Tibial nerve (tissue), 4 donors: ENCODE measurements around the gene ZMIZ2. TPM values are rescaled to one million over a fixed set of nuclear protein-coding genes. Genes with fewer than 3 reads are reported as not detected.
"Not testable (repeated sequence)": the region's sequence is repeated elsewhere in the genome, so short reads cannot be mapped to it uniquely, and the experiment has no call there.

Source experiments
- DNase-seq, 2 donors: peaks; one replicate each; pipeline ENCODE4 v3.0.0-alpha.2; 2019; ENCODE audit warnings: low spot score in 2 of 2
- H3K27ac ChIP-seq, 4 donors: fragments of 200-600 bp; sonication (generic) in 3 of 4; one replicate each; pipeline ENCODE4 v1.5.1; 2017 to 2019; ENCODE audit warnings: mild to moderate bottlenecking in 1 of 4
- H3K27me3 ChIP-seq, 2 donors: fragments of 200-600 bp; sonication (generic) in 1 of 2; one replicate each; pipeline versions ENCODE4 v1.5.1 to v1.6.0; 2017 to 2019
- H3K36me3 ChIP-seq, 3 donors: fragments of 200-600 bp; sonication (generic); one replicate each; pipeline ENCODE4 v1.5.1; 2018 to 2019
- H3K4me1 ChIP-seq, 4 donors: fragments of 200-600 bp; sonication (generic) in 3 of 4; one replicate each; pipeline ENCODE4 v1.5.1; 2017 to 2019
- H3K4me3 ChIP-seq, 4 donors: fragments of 200-600 bp; sonication (generic) in 3 of 4; one replicate each; pipeline ENCODE4 v1.5.1; 2017 to 2019; ENCODE audit warnings: mild to moderate bottlenecking in 1 of 4, moderate library complexity in 1 of 4
- H3K9me3 ChIP-seq, 4 donors: fragments of 200-600 bp; sonication (generic) in 3 of 4; one replicate each; pipeline ENCODE4 v1.5.1; 2017 to 2019
- CTCF ChIP-seq, 5 experiments: fragments of 200-600 bp in 3 of 5; fragments of 450-650 bp in 2 of 5; sonication (generic) in 3 of 5; IDR thresholded peaks; one replicate each; pipeline ENCODE4 v1.5.1; 2016 to 2019; ENCODE audit warnings: antibody characterized with exemption in 5 of 5, mild to moderate bottlenecking in 3 of 5, moderate library complexity in 2 of 5
- EP300 ChIP-seq, 2 donors: sonication (generic); formaldehyde crosslinking; IDR thresholded peaks; one replicate each; pipeline ENCODE4 v1.6.1; 2017; ENCODE audit warnings: antibody characterized with exemption in 2 of 2, mild to moderate bottlenecking in 1 of 2
- POLR2A ChIP-seq, 2 donors: fragments of 450-650 bp; IDR thresholded peaks; one replicate each; pipeline ENCODE4 v1.6.1; 2017; ENCODE audit warnings: antibody characterized with exemption in 2 of 2, mild to moderate bottlenecking in 2 of 2, moderate library complexity in 2 of 2
- WGBS, 2 donors: methylation state at CpG; one replicate each; pipeline ENCODE4 v1.1.5; 2018; 5-methylcytosine and 5-hydroxymethylcytosine counted together
- total RNA-seq, 4 donors: library from RNA; depleted of rRNA; stranded (reverse); fragments of >200 nt; gene quantifications; one replicate each; pipeline ENCODE4 v1.1.0, GENCODE V29; 2016

ZMIZ2 gene
- total RNA-seq, 4 donors from 2014 or later, result 24.7 to 48.9 (median 32.7) TPM

DNA sequence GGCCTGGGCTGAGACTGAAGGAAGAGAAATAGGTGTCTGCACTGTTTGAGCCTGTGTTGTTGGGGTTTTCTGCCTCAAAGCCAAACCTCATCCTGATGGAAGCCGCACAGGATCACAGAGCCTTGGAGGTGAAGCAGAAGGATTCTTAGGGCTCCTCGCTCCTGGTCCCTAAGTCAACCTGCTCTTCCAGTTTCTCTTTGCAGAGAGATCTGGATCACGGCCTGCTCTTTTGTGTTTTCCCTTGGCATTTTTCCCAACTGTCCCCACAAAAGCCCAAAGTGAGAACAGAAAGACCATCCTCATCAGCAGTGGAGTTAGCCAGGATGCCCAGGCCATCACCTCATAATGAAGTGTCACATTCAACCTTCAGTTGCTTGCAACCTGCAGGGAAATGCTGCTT is 27.6 kb downstream of the ZMIZ2 start:
- no peaks in the 10 kb centered on the region for H3K9me3 ChIP-seq
- no peaks in the 10 kb centered on the region for H3K4me1 ChIP-seq
- no peak for DNase-seq
- peaks cover 0 to 4% of the 10 kb centered on the region in 2 donors for H3K27me3 ChIP-seq
- H3K27ac ChIP-seq, result no peak overlapping the region
- WGBS, 2 donors, result 80 to 82% methylated on average over 3 of the region's 3 CpGs
- no peak overlapping the region for H3K4me3 ChIP-seq
- H3K36me3 ChIP-seq, result no peaks in the 10 kb centered on the region
- TF ChIP-seq CTCF (IDR thresholded peaks at IDR 0.05) (no peak), EP300 (IDR thresholded peaks at IDR 0.05) (no peak), POLR2A (IDR thresholded peaks at IDR 0.05) (no peak)

DNA sequence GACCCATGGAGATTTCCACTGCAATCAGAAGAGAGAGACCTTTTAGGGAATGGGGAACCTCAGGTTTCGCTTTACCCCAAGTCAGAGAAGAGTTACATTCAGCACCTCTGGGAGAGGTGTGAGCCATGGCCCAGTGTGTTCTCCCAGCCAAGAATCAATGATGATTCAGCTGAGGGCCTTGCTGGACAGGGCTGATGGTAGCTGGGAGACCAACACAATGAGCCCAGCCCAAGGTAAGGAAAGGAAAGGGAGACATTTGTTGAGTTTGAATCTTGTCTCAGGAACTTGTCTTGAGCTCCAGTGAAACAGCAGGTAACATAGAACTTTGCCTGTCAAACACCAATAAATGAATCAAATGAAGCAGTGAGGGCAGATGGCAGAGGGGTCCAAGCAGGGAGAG is 33.8 kb downstream of the ZMIZ2 start:
- no peak for TF ChIP-seq POLR2A (IDR thresholded peaks at IDR 0.05)
- TF ChIP-seq CTCF (IDR thresholded peaks at IDR 0.05), result no peak
- TF ChIP-seq EP300 (IDR thresholded peaks at IDR 0.05), result no peak
- 100% methylated on average over 1 of the region's 1 CpG for WGBS, 2 donors
- H3K4me3 ChIP-seq, result no peak overlapping the region
- no peak for DNase-seq
- no peak overlapping the region for H3K27ac ChIP-seq
- no peaks in the 10 kb centered on the region for H3K4me1 ChIP-seq
- H3K27me3 ChIP-seq, result no peaks in the 10 kb centered on the region
- no peaks in the 10 kb centered on the region for H3K36me3 ChIP-seq
- H3K9me3 ChIP-seq, result peaks cover 0 to 15% (median 0%) of the 10 kb centered on the region in 4 donors

GRCh38 chr7:44783407-44783806 is 34.8 kb downstream of the ZMIZ2 start:
- Histone ChIP-seq H3K4me1 (no peaks in the 10 kb centered on the region), H3K9me3 (peaks cover 0 to 15% (median 0%) of the 10 kb centered on the region in 4 donors), H3K4me3 (no peak overlapping the region), H3K36me3 (no peaks in the 10 kb centered on the region), H3K27ac (no peak overlapping the region), H3K27me3 (no peaks in the 10 kb centered on the region)
- no peak for TF ChIP-seq CTCF (IDR thresholded peaks at IDR 0.05)
- TF ChIP-seq POLR2A (IDR thresholded peaks at IDR 0.05), result no peak
- no peak for TF ChIP-seq EP300 (IDR thresholded peaks at IDR 0.05)
- no peak for DNase-seq

DNA sequence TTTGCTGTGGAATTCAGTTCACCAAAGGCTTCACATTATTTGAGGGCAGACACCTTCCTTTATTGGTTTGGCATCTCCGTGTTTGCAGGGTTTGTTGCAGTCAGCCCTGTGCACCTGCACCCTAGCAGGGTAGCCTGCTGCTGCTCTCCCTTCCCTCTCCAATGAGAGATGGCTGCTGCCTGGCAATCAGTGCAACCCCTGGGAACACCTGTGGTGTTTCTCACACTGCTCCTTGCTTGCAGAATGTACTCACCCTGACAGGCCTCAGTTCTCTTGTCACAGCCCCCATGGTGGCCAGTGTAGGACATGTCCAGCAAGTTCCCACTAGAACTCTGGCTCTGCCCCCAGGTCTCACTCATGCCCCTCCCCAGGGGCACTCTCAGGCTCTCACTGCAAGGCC is 35.7 kb downstream of the ZMIZ2 start:
- H3K9me3 ChIP-seq, result peaks cover 0 to 15% (median 0%) of the 10 kb centered on the region in 4 donors
- 80 to 93% methylated on average over 1 of the region's 1 CpG for WGBS, 2 donors
- TF ChIP-seq POLR2A (IDR thresholded peaks at IDR 0.05) (no peak), CTCF (IDR thresholded peaks at IDR 0.05) (no peak), EP300 (IDR thresholded peaks at IDR 0.05) (no peak)
- H3K36me3 ChIP-seq, result no peaks in the 10 kb centered on the region
- H3K4me3 ChIP-seq, result no peak overlapping the region
- DNase-seq, result no peak
- no peaks in the 10 kb centered on the region for H3K27me3 ChIP-seq
- H3K4me1 ChIP-seq, result no peaks in the 10 kb centered on the region
- no peak overlapping the region for H3K27ac ChIP-seq

DNA sequence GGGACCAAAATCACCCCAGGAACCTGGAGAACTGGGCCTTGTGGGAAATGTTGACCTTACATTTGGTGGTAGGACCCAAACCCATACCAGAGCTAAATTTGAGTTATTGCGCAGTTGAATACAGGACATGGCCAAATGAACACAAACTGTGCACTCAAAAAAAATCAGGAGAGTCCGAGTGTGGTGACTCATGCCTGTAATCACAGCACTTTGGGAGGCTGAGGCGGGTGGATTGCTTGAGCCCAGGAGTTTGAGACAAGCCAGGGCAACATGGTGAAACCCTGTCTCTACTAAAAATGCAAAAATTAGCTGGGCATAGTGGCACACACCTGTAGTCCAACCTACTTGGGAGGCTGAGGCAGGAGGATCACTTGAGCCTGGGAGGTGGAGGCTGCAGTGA is 36.6 kb downstream of the ZMIZ2 start:
- not testable (repeated sequence) for H3K27me3 ChIP-seq, DNase-seq
- 90 to 94% methylated on average over 3 of the region's 3 CpGs for WGBS, 2 donors

GRCh38 chr7:44787041-44787440 is 38.4 kb downstream of the ZMIZ2 start:
- no peaks in the 10 kb centered on the region for H3K36me3 ChIP-seq
- 77 to 89% methylated on average over 4 of the region's 4 CpGs for WGBS, 2 donors
- H3K4me1 ChIP-seq, result no peaks in the 10 kb centered on the region
- no peak overlapping the region for H3K4me3 ChIP-seq
- H3K27me3 ChIP-seq, result no peaks in the 10 kb centered on the region
- no peak overlapping the region for H3K27ac ChIP-seq
- TF ChIP-seq POLR2A (IDR thresholded peaks at IDR 0.05), result no peak
- no peak for TF ChIP-seq CTCF (IDR thresholded peaks at IDR 0.05)
- TF ChIP-seq EP300 (IDR thresholded peaks at IDR 0.05), result no peak
- no peak for DNase-seq
- H3K9me3 ChIP-seq, result peaks cover 0 to 15% (median 0%) of the 10 kb centered on the region in 4 donors

More for the DNA sequence above, 36.6 kb downstream of the ZMIZ2 start:
- H3K4me1 ChIP-seq, H3K4me3 ChIP-seq, H3K27ac ChIP-seq, H3K36me3 ChIP-seq: not testable (repeated sequence)
- H3K9me3 ChIP-seq, result peaks cover 0 to 15% (median 0%) of the 10 kb centered on the region in 4 donors
